Epithelial cell of proximal tubule (primary cell): ENCODE measurements around the gene MLKL. TPM values are rescaled to one million over a fixed set of nuclear protein-coding genes. Genes with fewer than 3 reads are reported as not detected.
"Not testable (repeated sequence)": the region's sequence is repeated elsewhere in the genome, so short reads cannot be mapped to it uniquely, and the experiment has no call there.

Experiments used
- DNase-seq: peaks from one replicate; pipeline ENCODE4 v3.0.0-alpha.2; 2011; ENCODE audit warnings: low read depth
- H3K4me3 ChIP-seq: 2 replicates; pipeline ENCODE4 v1.5.1; 2011; ENCODE audit warnings: low read depth, mild to moderate bottlenecking, low read length
- CTCF ChIP-seq: conservative IDR thresholded peaks from 2 replicates; pipeline ENCODE4 v1.5.1; 2012; ENCODE audit warnings: low read depth, mild to moderate bottlenecking, low read length
- total RNA-seq: library from RNA; depleted of rRNA; stranded (reverse); fragments of >200 nt; gene quantifications from 2 replicates; pipeline ENCODE4 v1.2.3, GENCODE V29; 2015

Gene MLKL
- total RNA-seq, 1 donor from 2014 or later: 16.9 TPM

GRCh38 chr16:74725651-74726455 is 25.2 kb upstream of the MLKL start:
- no peak overlapping the region for H3K4me3 ChIP-seq
- no peak for DNase-seq
- TF ChIP-seq CTCF: no peak

- DNase-seq: no peak
- no peak for TF ChIP-seq CTCF
- H3K4me3 ChIP-seq: no peak overlapping the region
These were observed 24.3 kb upstream of the MLKL start for GRCh38 chr16:74724820-74725549.

GRCh38 chr16:74723256-74723655 is 22.6 kb upstream of the MLKL start:
- DNase-seq: no peak
- no peak overlapping the region for H3K4me3 ChIP-seq
- no peak for TF ChIP-seq CTCF

GRCh38 chr16:74722156-74722555 is 21.5 kb upstream of the MLKL start:
- H3K4me3 ChIP-seq, DNase-seq: not testable (repeated sequence)

GRCh38 chr16:74721716-74722115 is 21.1 kb upstream of the MLKL start:
- no peak overlapping the region for H3K4me3 ChIP-seq
- no peak for TF ChIP-seq CTCF
- no peak for DNase-seq

GRCh38 chr16:74720579-74720978 is 19.9 kb upstream of the MLKL start:
- H3K4me3 ChIP-seq: no peak overlapping the region
- no peak for DNase-seq
- no peak for TF ChIP-seq CTCF

- H3K4me3 ChIP-seq: no peak overlapping the region
- DNase-seq: no peak
- no peak for TF ChIP-seq CTCF
These were observed 18.3 kb upstream of the MLKL start for GRCh38 chr16:74718741-74719610.
